Retinal pigment epithelial cell (primary cell): ENCODE results near the gene TACR2.

Experiments used
- DNase-seq: peaks from one replicate; pipeline ENCODE4 v3.0.0-alpha.2; 2010; ENCODE audit warnings: low read depth
- H3K4me3 ChIP-seq: 2 replicates; pipeline ENCODE4 v1.5.1; 2011; ENCODE audit warnings: mild to moderate bottlenecking, low read length, control low read depth, moderate library complexity
- CTCF ChIP-seq: conservative IDR thresholded peaks from 2 replicates; pipeline ENCODE4 v1.5.1; 2011; ENCODE audit warnings: low read depth, low read length, control low read depth, inconsistent platforms

TACR2 gene

DNA sequence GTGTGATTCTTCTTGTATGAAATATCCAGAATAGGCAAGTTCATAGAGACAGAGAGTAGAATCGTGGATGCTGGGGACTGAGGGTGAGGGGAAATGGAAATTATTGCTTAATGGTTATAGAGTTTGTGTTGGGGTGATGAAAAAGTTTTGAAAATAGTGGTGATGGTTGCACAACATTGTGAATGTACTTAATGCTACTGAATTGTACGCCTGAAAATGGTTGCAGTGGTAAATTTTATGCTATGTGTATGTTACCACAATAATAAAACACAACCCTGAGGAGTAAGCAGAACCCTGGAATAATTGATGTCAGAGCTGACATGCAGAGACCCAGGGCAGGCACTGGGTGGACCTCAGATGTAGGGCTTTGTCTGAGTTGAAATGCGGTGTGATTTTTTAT, 57.6 kb downstream of the TACR2 start:
- no peak overlapping the region for H3K4me3 ChIP-seq
- TF ChIP-seq CTCF, result no peak
- DNase-seq, result no peak

GRCh38 chr10:69358148-69358795, 58.4 kb downstream of the TACR2 start:
- no peak for DNase-seq
- H3K4me3 ChIP-seq, result no peak overlapping the region
- TF ChIP-seq CTCF, result no peak

GRCh38 chr10:69356187-69356586, 60.5 kb downstream of the TACR2 start:
- no peak overlapping the region for H3K4me3 ChIP-seq
- DNase-seq, result no peak
- TF ChIP-seq CTCF, result no peak

DNA sequence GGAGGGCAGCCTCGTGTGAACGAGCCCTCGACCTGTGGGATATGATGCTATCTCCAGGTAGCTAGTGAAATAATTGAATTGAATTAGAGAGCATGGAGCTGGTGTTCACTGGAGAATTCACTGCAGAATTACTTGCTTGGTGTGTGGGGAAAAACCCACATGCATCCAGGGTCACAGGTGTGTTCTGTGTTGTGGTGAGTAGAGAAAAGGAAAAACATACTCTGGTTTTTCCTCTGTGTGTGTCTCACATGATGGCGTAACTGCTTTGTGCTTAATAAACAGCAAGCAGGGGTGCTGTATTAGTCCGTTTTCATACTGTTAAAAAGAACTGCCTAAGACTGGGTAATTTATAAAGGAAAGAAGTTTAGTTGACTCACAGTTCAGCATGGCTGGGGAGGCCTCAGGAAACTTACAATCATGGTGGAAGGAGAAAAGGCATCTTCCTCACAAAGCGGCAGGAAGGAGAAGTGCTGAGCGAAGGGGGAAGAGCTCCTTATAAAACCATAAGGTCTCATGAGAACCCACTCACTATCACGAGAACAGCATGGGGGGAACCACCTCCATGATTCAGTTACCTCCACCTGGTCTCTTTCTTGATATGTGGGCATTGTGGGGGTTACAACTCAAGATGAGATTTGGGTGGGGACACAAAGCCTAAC, 62.6 kb downstream of the TACR2 start:
- no peak for TF ChIP-seq CTCF
- H3K4me3 ChIP-seq, result no peak overlapping the region

More for the DNA sequence above, 62.6 kb downstream of the TACR2 start:
- no peak for DNase-seq
